GM12878 (cell line): ENCODE measurements around the gene LARP7. TPM values are rescaled to one million over a fixed set of nuclear protein-coding genes. Genes with fewer than 3 reads are reported as not detected.

Source experiments
- ATAC-seq: fragments of 200-7000 bp; cut with Tn5 transposase; 3 replicates; pipeline ENCODE4 v1.9.1; 2020; ENCODE audit warnings: mild to moderate bottlenecking, moderate library complexity
- BruUV-seq: library from RNA; stranded (reverse); fragments of 400-500 nt; replicated peaks from 2 replicates; lab custom pipeline; 2021; lab: Mats Ljungman, UMichigan
- CTCF ChIA-PET: fragments of 300-600 bp; sonication (Branson Sonifier 250); formaldehyde crosslinking; extraction: SDS; loops from one replicate; lab custom pipeline; 2021; ENCODE audit warnings: inconsistent platforms; lab: Yijun Ruan, JAX
- POLR2A ChIA-PET: fragments of 350-600 bp; formaldehyde crosslinking; extraction: SDS; loops from one replicate; lab custom pipeline; 2021; ENCODE audit warnings: inconsistent platforms; lab: Charles Lee
- RAD21 ChIA-PET: fragments of 300-600 bp; sonication (Branson Sonifier 250); formaldehyde crosslinking; loops from one replicate; lab custom pipeline; 2023; ENCODE audit warnings: antibody characterized with exemption; ENCODE audit not compliant: unreplicated experiment; lab: Charles Lee
- SMC1A ChIA-PET: fragments of 300-600 bp; sonication (Branson Sonifier 250); formaldehyde crosslinking; loops from one replicate; lab custom pipeline; 2023; ENCODE audit not compliant: unreplicated experiment, uncharacterized antibody; lab: Charles Lee
- DNase-seq: peaks from one replicate; pipeline ENCODE4 v3.0.0-alpha.2; 2011; ENCODE audit warnings: low read depth, low spot score
- FAIRE-seq: peaks from 3 replicates; lab custom pipeline; 2011; peaks lifted over from hg19 to GRCh38; lab: Jason Lieb, UNC
- H2AFZ ChIP-seq: 2 replicates; pipeline ENCODE4 v1.6.0; 2011; ENCODE audit warnings: low read depth, low read length, control low read depth; ENCODE audit not compliant: control insufficient read depth
- H3K27ac ChIP-seq: 2 replicates; pipeline ENCODE4 v1.5.1; 2011; ENCODE audit warnings: control low read depth; ENCODE audit not compliant: control insufficient read depth, insufficient read depth
- H3K27me3 ChIP-seq, 2 experiments: replicated peaks in 1 of 2; 2 replicates each; pipeline versions ENCODE4 v1.6.0 to v1.6.1; 2011; ENCODE audit warnings: low read length in 1 of 2; ENCODE audit not compliant: control insufficient read depth in 2 of 2, insufficient read depth in 2 of 2
- H3K36me3 ChIP-seq, 2 experiments: 2 replicates each; pipeline ENCODE4 v1.5.1; 2011; ENCODE audit warnings: low read length in 1 of 2; ENCODE audit not compliant: control insufficient read depth in 2 of 2, insufficient read depth in 2 of 2
- H3K4me1 ChIP-seq: 2 replicates; pipeline ENCODE4 v1.6.1; 2011; ENCODE audit warnings: mild to moderate bottlenecking, low read length, moderate library complexity, mixed read lengths; ENCODE audit not compliant: control insufficient read depth, insufficient read depth
- H3K4me2 ChIP-seq: 2 replicates; pipeline ENCODE4 v1.6.0; 2011; ENCODE audit warnings: control low read depth; ENCODE audit not compliant: control insufficient read depth, insufficient read depth
- H3K4me3 ChIP-seq: fragments of 200-600 bp; sonication (generic); 2 replicates; pipeline ENCODE4 v1.5.1; 2016
- H3K79me2 ChIP-seq: 2 replicates; pipeline ENCODE4 v1.6.0; 2011; ENCODE audit warnings: low read length; ENCODE audit not compliant: control insufficient read depth, insufficient read depth
- H3K9ac ChIP-seq: 2 replicates; pipeline ENCODE4 v1.8.0; 2011; ENCODE audit warnings: low read length, control low read depth, mixed read lengths; ENCODE audit not compliant: control insufficient read depth, insufficient read depth
- H3K9me3 ChIP-seq: replicated peaks from 3 replicates; pipeline ENCODE4 v1.5.1; 2011; ENCODE audit warnings: mild to moderate bottlenecking, low read length; ENCODE audit not compliant: control insufficient read depth, insufficient read depth
- H4K20me1 ChIP-seq: 2 replicates; pipeline ENCODE4 v1.6.0; 2011; ENCODE audit not compliant: control insufficient read depth, insufficient read depth
- ATF7 ChIP-seq: fragments of 450-650 bp; IDR thresholded peaks from 2 replicates; pipeline ENCODE4 v1.6.1; 2016; ENCODE audit warnings: low read depth, mild to moderate bottlenecking
- CBX3 ChIP-seq: fragments of 200-600 bp; sonication (generic); IDR thresholded peaks from 2 replicates; pipeline ENCODE4 v1.6.1; 2016; ENCODE audit warnings: low read depth, borderline replicate concordance
- CHD1 ChIP-seq: IDR thresholded peaks from 2 replicates; pipeline ENCODE4 v1.6.1; 2012; ENCODE audit warnings: low read depth, low read length, improper control_type of control experiment
- ESRRA ChIP-seq: IDR thresholded peaks from 2 replicates; pipeline ENCODE4 v1.6.1; 2012; ENCODE audit warnings: mild to moderate bottlenecking, low read length, improper control_type of control experiment
- FOXK2 ChIP-seq: fragments of 450-650 bp; IDR thresholded peaks from 2 replicates; pipeline ENCODE4 v1.6.1; 2017; ENCODE audit warnings: mild to moderate bottlenecking, moderate library complexity
- GATAD2B ChIP-seq: fragments of 450-650 bp; conservative IDR thresholded peaks from 2 replicates; pipeline ENCODE4 v1.6.1; 2017; ENCODE audit warnings: low read depth, mild to moderate bottlenecking, moderate library complexity
- MTA2 ChIP-seq: fragments of 450-650 bp; IDR thresholded peaks from 2 replicates; pipeline ENCODE4 v1.6.1; 2016; ENCODE audit warnings: low read depth, mild to moderate bottlenecking, moderate library complexity
- NFYB ChIP-seq: IDR thresholded peaks from 2 replicates; pipeline ENCODE4 v1.6.1; 2011; ENCODE audit warnings: low read depth, mild to moderate bottlenecking, low read length, improper control_type of control experiment, moderate library complexity; ENCODE audit not compliant: insufficient read depth
- NR2F1 ChIP-seq: fragments of 450-650 bp; conservative IDR thresholded peaks from 2 replicates; pipeline ENCODE4 v1.6.1; 2017; ENCODE audit warnings: mild to moderate bottlenecking
- PML ChIP-seq: IDR thresholded peaks from 2 replicates; pipeline ENCODE4 v1.6.1; 2012; ENCODE audit warnings: low read length, inconsistent platforms
- SIN3A ChIP-seq: IDR thresholded peaks from 2 replicates; pipeline ENCODE4 v1.6.1; 2012; ENCODE audit warnings: low read depth, low read length, improper control_type of control experiment
- SMARCA5 ChIP-seq: fragments of 450-650 bp; IDR thresholded peaks from 2 replicates; pipeline ENCODE4 v1.6.1; 2017; ENCODE audit warnings: mild to moderate bottlenecking
- SRF ChIP-seq, 2 experiments: IDR thresholded peaks; 2 replicates each; pipeline ENCODE4 v1.6.1; 2011; ENCODE audit warnings: low read depth in 2 of 2, low read length in 2 of 2, mild to moderate bottlenecking in 1 of 2, moderate library complexity in 1 of 2
- STAT3 ChIP-seq: IDR thresholded peaks from 2 replicates; pipeline ENCODE4 v1.6.1; 2011; ENCODE audit warnings: low read depth, low read length, improper control_type of control experiment
- TCF12 ChIP-seq: IDR thresholded peaks from 2 replicates; pipeline ENCODE4 v1.6.1; 2011; ENCODE audit warnings: low read depth, mild to moderate bottlenecking, low read length
- YY1 ChIP-seq: IDR thresholded peaks from 2 replicates; pipeline ENCODE4 v1.6.1; 2011; ENCODE audit warnings: low read depth, mild to moderate bottlenecking, low read length
- ZNF217 ChIP-seq: fragments of 450-650 bp; IDR thresholded peaks from 2 replicates; pipeline ENCODE4 v1.6.1; 2017; ENCODE audit warnings: antibody characterized with exemption, mild to moderate bottlenecking
- ZNF592 ChIP-seq: fragments of 450-650 bp; IDR thresholded peaks from 2 replicates; pipeline ENCODE4 v1.6.1; 2017; ENCODE audit warnings: mild to moderate bottlenecking, moderate library complexity
- ZSCAN29 ChIP-seq: fragments of 450-650 bp; IDR thresholded peaks from 2 replicates; pipeline ENCODE4 v1.6.1; 2017; ENCODE audit warnings: mild to moderate bottlenecking, moderate library complexity
- ZZZ3 ChIP-seq: IDR thresholded peaks from 2 replicates; pipeline ENCODE4 v1.6.1; 2011; ENCODE audit warnings: low read depth; ENCODE audit not compliant: control insufficient read depth, insufficient read length
- WGBS: methylation state at CpG from one replicate; pipeline ENCODE4 v1.1.6; 2016; ENCODE audit warnings: low lambda C conversion rate; ENCODE audit not compliant: insufficient replicate concordance, insufficient coverage; ENCODE audit errors: missing lambda C conversion rate; 5-methylcytosine and 5-hydroxymethylcytosine counted together
- in situ Hi-C: fragments of 300-500 bp; cut with MboI; formaldehyde crosslinking; loops from 9 replicates; pipeline ENCODE4 v1.14.3; 2018; ENCODE audit warnings: mixed read lengths
- intact Hi-C: fragments of 100-400 bp; cut with micrococcal nuclease; formaldehyde crosslinking; loops from one replicate; pipeline ENCODE4 v1.14.2; 2022; ENCODE audit not compliant: unreplicated experiment
- polyA plus RNA-seq, 11 experiments: library from polyadenylated mRNA; depleted of rRNA in 4 of 11; unstranded in 6 of 11; stranded (reverse) in 5 of 11; fragments of >200 nt; fragmentation: Nextera tagmentation in 4 of 11; fragmentation: Illumina TruSeq in 1 of 11; extraction: Ambion mirVana in 4 of 11; extraction: Trizol in 1 of 11; gene quantifications; 1 replicate in 1 of 11; 2 replicates in 10 of 11; pipeline versions ENCODE4 v1.2.1 to v1.2.3, GENCODE V29; 2011 to 2016; ENCODE audit warnings: inconsistent platforms in 2 of 11, missing spikeins in 2 of 11, low read depth in 1 of 11
- total RNA-seq, 4 experiments: library from RNA; depleted of rRNA in 3 of 4; stranded (reverse); fragments of >200 nt in 3 of 4; fragmentation: Illumina TruSeq in 1 of 4; extraction: Trizol in 1 of 4; gene quantifications; 2 replicates each; pipeline versions ENCODE4 v1.2.1 to v1.2.3, GENCODE V29; 2013 to 2021

The LARP7 gene
- total and polyA plus RNA-seq, 10 of the 15 experiments (the other 5 are each of a cell fraction or from before 2014, with no cell fraction given): 27.8 to 107 (median 61.8) TPM

- in situ Hi-C loops: no loop called here
- RAD21 ChIA-PET: no interaction called here
- SMC1A ChIA-PET: no interaction called here
Measured at GRCh38 chr4:112651641-112652040, 14.7 kb downstream of the LARP7 start.

GRCh38 chr4:112652216-112652615, 15.3 kb downstream of the LARP7 start:
- ChIA-PET POLR2A (no interaction called here), SMC1A (interaction anchor here (0.9 kb wide), 1 partner anchor 9 kb away, joined by 4 read pairs; no protein-coding TSS in a partner anchor), RAD21 (no interaction called here), CTCF (no interaction called here)
- Histone ChIP-seq H4K20me1 (no peaks in the 10 kb centered on the region), H3K36me3 (peaks cover under 1 to 15% of the 10 kb centered on the region in 2 experiments; a peak in 3 of 4 replicates), H3K27me3 (no peaks in the 10 kb centered on the region), H3K27ac (no peak overlapping the region), H3K9ac (no peak overlapping the region), H3K4me2 (no peak overlapping the region), H3K4me3 (no peak overlapping the region), H3K4me1 (no peaks in the 10 kb centered on the region), H3K79me2 (no peaks in the 10 kb centered on the region), H2AFZ (no peak overlapping the region), H3K9me3 (no peaks in the 10 kb centered on the region)
- FAIRE-seq (no peak), ATAC-seq (no peak), DNase-seq (no peak)
- in situ Hi-C loops (no loop called here), intact Hi-C loops (no loop called here)
- 100% methylated on average over 1 of the region's 1 CpG for WGBS
- no peak for TF ChIP-seq ZZZ3
- no peak for TF ChIP-seq SIN3A
- no peak for TF ChIP-seq TCF12
- no peak for TF ChIP-seq ZNF217
- TF ChIP-seq STAT3: no peak
- TF ChIP-seq NFYB: no peak
- no peak for TF ChIP-seq CHD1
- no peak for TF ChIP-seq ESRRA
- no peak for TF ChIP-seq ZSCAN29
- no peak for TF ChIP-seq ZNF592
- TF ChIP-seq CBX3: no peak
- BruUV-seq: no TSS peak

More at GRCh38 chr4:112651641-112652040, 14.7 kb downstream of the LARP7 start:
- ATAC-seq (no peak), DNase-seq (no peak), FAIRE-seq (no peak)
- no TSS peak for BruUV-seq
- Histone ChIP-seq H3K36me3 (peaks cover 3 to 20% of the 10 kb centered on the region in 2 experiments), H3K27me3 (no peaks in the 10 kb centered on the region), H3K4me1 (no peaks in the 10 kb centered on the region), H3K9ac (no peak overlapping the region), H2AFZ (no peak overlapping the region), H3K4me3 (no peak overlapping the region), H4K20me1 (no peaks in the 10 kb centered on the region), H3K4me2 (no peak overlapping the region), H3K79me2 (no peaks in the 10 kb centered on the region), H3K27ac (no peak overlapping the region), H3K9me3 (no peaks in the 10 kb centered on the region)
- POLR2A ChIA-PET: no interaction called here
- CTCF ChIA-PET: no interaction called here
- no peak for TF ChIP-seq MTA2
- no peak for TF ChIP-seq FOXK2
- no peak for TF ChIP-seq GATAD2B
- TF ChIP-seq CBX3: no peak
- TF ChIP-seq NR2F1: no peak
- TF ChIP-seq SRF (IDR thresholded peaks at IDR 0.05; ENCODE audit: low read depth in 2 of 2, low read length in 2 of 2): no peak
- TF ChIP-seq YY1: no peak
- no peak for TF ChIP-seq ATF7
- no peak for TF ChIP-seq PML
- no peak for TF ChIP-seq ZSCAN29
- no peak for TF ChIP-seq SMARCA5
- intact Hi-C loops: no loop called here
